Measurements from ENCODE around the gene HDAC4.

HDAC4 gene

DNA sequence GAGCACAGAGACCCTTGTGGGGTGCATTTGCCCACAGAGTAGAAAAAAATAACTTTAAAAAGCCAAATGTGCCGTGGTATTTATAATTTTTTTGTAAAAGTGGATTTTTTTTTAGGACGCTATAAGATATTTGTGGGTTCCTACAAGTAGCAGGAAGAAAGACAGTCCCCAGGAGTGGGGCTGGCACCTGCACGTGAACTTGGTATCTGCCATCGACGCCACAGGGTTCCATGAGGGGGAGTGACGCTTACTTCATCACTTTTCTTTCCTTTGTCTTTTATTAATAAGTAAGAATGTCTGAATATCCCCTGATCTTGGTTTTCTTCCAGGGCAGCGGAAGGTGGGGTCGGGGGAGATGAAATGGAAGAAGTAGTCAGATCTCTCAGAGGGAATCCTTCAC is 345.9 kb downstream of the HDAC4 start:
- DNase-seq (ENCODE audit: low read depth), result no peak
- H3K4me3 ChIP-seq (ENCODE audit: control insufficient read depth, low read depth, low read length), result no peak overlapping the region
- TF ChIP-seq CTCF (IDR thresholded peaks at IDR 0.05; ENCODE audit: control insufficient read depth, insufficient read depth, low read depth, low read length, missing control alignments), result no peak

DNA sequence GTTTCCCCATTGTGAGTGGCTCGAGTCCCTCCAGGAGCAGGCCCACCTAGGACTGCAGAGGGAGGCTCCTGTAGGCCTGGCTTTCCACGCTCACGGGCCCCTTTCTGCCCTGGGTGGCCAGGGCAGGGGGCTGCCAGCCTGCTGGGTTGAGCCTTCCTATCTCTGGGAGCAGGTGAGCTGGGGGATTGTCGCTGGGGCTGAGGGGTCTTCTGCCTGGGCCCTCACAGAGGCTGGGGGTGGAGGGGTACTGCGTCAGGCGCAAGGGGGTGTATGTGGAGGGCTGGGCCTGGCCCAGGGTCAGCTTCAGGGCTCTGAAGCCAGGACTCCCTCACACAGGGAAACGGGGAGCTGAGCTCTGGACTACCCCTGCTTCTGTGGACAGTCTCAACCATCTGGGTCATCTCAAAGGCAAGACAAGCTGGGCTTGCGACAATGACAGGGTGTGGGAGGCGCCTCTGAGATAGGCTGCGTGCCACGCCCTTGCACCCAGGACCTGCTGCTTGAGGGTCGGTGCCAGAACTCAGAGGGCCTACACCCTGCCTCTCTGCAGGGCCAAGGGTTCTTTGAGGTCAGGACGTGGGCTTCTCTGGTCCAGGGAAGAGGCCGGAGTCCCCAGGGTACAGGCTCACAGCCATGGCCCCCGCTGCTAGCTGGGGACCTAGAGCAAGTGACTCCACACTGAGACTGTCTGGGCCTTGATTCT is 346.9 kb downstream of the HDAC4 start:
- no peak for TF ChIP-seq CTCF (IDR thresholded peaks at IDR 0.05; ENCODE audit: control insufficient read depth, insufficient read depth, low read depth, low read length, missing control alignments)
- no peak overlapping the region for H3K4me3 ChIP-seq (ENCODE audit: control insufficient read depth, low read depth, low read length)
- no peak for DNase-seq (ENCODE audit: low read depth)

DNA sequence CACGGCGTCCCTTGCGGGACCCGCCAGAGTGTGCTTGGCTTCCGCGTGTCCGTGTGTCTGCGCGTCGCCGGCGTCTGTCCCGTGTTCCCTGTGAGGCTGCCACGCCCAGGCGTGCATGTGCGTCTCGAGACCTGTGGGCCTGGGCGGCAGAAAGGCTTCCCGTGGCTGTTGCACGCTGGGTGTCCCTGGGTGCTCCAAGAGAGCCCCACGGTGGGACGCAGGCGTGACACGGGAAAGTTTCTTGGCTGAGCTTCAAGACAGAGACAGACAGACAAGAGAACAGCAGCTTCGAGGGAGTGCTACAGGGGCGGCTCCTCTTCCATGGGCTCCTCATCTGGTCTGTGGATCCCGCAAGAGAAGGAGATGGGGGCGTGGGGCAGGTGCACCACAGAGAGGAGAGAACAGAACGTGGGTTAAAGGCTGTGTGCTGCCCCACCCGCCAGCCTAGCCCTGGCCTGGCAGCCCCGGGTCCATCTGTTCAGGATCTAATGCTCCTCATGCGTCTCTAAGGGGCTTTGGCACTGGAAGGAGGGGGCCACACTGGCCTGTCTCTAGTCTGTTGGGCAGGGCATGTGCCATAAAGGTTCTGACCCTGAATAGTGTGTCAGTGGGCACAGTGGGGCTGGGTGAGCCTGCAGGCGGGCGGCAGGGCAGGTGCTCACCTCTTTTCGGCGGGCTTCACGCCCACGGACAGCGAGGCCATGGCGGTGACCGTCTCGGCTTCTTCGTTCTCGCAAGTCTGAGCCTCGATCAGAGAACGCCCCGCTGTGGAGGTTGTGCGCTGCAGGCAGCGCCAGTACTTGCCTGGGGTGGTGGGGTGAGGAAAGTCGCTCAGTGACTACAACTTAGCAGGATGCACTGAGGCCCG is 347.8 kb downstream of the HDAC4 start:
- no peak overlapping the region for H3K4me3 ChIP-seq (ENCODE audit: control insufficient read depth, low read depth, low read length)
- no peak for TF ChIP-seq CTCF (IDR thresholded peaks at IDR 0.05; ENCODE audit: control insufficient read depth, insufficient read depth, low read depth, low read length, missing control alignments)
- no peak for DNase-seq (ENCODE audit: low read depth)

- TF ChIP-seq CTCF (IDR thresholded peaks at IDR 0.05; ENCODE audit: control insufficient read depth, insufficient read depth, low read depth, low read length, missing control alignments), result no peak
- no peak overlapping the region for H3K4me3 ChIP-seq (ENCODE audit: control insufficient read depth, low read depth, low read length)
- DNase-seq (ENCODE audit: low read depth), result no peak
These were observed 348.9 kb downstream of the HDAC4 start for GRCh38 chr2:239051891-239052445.

DNA sequence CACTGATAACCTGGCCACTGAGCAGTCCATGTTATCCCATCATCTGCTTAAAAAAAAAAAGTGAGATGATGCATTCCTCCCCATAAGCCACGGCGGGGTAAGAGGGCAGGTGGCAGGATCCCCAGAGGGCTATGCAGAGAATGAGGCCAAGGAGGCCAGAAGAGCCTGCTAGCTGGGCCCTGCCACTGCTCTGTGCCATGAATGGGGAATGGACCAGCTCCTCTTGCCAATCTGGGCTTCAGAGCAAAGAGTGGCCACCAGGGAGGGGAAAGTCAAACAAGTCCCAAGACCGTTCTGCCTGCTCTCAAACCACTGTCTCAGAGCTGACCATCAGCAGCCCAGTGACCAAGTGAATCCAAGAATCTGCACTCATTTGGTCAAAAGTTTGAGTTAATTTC is 350.6 kb downstream of the HDAC4 start:
- no peak overlapping the region for H3K4me3 ChIP-seq (ENCODE audit: control insufficient read depth, low read depth, low read length)
- DNase-seq (ENCODE audit: low read depth), result no peak
- TF ChIP-seq CTCF (IDR thresholded peaks at IDR 0.05; ENCODE audit: control insufficient read depth, insufficient read depth, low read depth, low read length, missing control alignments), result no peak

DNA sequence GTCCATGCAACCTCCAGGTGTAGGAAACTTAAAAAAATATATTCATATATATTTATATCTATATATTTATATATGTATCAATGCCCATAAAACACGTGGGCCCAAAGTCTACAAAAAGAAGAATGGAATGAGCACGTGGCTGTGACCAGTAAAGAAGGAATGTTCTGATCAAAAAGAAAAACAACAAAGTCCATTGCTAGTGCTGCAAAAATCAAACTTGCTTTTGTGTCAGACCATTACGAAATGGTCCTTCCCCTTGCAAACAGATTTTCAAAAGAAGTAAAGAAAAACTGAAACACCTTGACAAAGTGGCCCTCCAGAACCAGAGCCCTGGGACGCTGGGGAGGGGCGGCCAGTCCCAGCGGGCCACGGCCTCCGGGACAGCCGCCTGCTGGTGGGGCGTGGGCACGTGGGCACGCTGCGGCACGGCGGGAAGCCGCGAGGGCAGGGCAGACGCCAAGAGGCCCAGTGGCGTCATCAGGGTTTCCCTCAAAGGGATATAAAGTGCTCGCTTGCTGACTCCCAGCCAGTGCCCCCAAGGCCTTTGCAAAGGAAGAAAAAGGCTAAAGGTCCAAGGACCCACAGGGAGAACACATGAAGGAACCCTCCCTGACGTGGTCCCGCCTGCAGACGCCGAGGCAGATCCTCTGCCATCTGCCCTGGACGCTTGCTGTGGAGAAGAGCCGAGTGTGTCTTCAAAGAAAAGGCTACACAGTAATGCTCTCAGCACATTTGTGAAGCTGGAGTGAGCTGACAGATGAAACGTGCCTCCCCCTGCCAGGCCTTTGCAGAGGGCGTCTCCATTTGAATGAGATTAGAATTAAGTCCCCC is 351.2 kb downstream of the HDAC4 start:
- no peak overlapping the region for H3K4me3 ChIP-seq (ENCODE audit: control insufficient read depth, low read depth, low read length)
- no peak for DNase-seq (ENCODE audit: low read depth)
- no peak for TF ChIP-seq CTCF (IDR thresholded peaks at IDR 0.05; ENCODE audit: control insufficient read depth, insufficient read depth, low read depth, low read length, missing control alignments)

Measured in AG09309 (cell line).